Activated gamma-delta T cell treated with anti-CD3 and anti-CD28 coated beads, Interleukin-2, amount 50 U/mL, for 16 hours (primary cell): Measurements from ENCODE around the gene TUBGCP3.
"Not testable (repeated sequence)": the region's sequence is repeated elsewhere in the genome, so short reads cannot be mapped to it uniquely, and the experiment has no call there.

Experiments
- DNase-seq: peaks from one replicate; pipeline ENCODE4 v3.0.0-alpha.2; 2020; ENCODE audit warnings: low read depth

TUBGCP3 gene

GRCh38 chr13:112587764-112588489 lies at the start of gene TUBGCP3:
Gene TUBGCP3 (minus strand): TSS chr13:112588153. CDS start chr13:112587980, 173 bp downstream.
- DNase-seq, result peak; percentile 53

- DNase-seq, result no peak
Observed at GRCh38 chr13:112637017-112637801, 49.3 kb upstream of the TUBGCP3 start.

- DNase-seq, result no peak
Observed at GRCh38 chr13:112636401-112636975, 48.5 kb upstream of the TUBGCP3 start.

GRCh38 chr13:112635323-112635722 lies 47.4 kb upstream of the TUBGCP3 start:
- no peak for DNase-seq

GRCh38 chr13:112634102-112634501 lies 46.1 kb upstream of the TUBGCP3 start:
- DNase-seq, result no peak

GRCh38 chr13:112630226-112630625 lies 42.3 kb upstream of the TUBGCP3 start:
- not testable (repeated sequence) for DNase-seq

- DNase-seq, result no peak
Observed at GRCh38 chr13:112629161-112629560, 41.2 kb upstream of the TUBGCP3 start.

- DNase-seq, result not testable (repeated sequence)
Observed at GRCh38 chr13:112627613-112628012, 39.7 kb upstream of the TUBGCP3 start.

GRCh38 chr13:112627161-112627560 lies 39.2 kb upstream of the TUBGCP3 start:
- DNase-seq, result no peak

GRCh38 chr13:112626761-112627160 lies 38.8 kb upstream of the TUBGCP3 start:
- DNase-seq, result no peak

- DNase-seq, result no peak
Observed at GRCh38 chr13:112626124-112626523, 38.2 kb upstream of the TUBGCP3 start.

- no peak for DNase-seq
Observed at GRCh38 chr13:112625698-112626097, 37.7 kb upstream of the TUBGCP3 start.

GRCh38 chr13:112624602-112625430 lies 36.9 kb upstream of the TUBGCP3 start:
- DNase-seq, result no peak

- DNase-seq, result no peak
Observed at GRCh38 chr13:112624040-112624439, 36.1 kb upstream of the TUBGCP3 start.

- DNase-seq, result no peak
Observed at GRCh38 chr13:112623051-112623711, 35.2 kb upstream of the TUBGCP3 start.

GRCh38 chr13:112622375-112622774 lies 34.4 kb upstream of the TUBGCP3 start:
- no peak for DNase-seq

- no peak for DNase-seq
Observed at GRCh38 chr13:112619730-112620631, 32.0 kb upstream of the TUBGCP3 start.

GRCh38 chr13:112618501-112618900 lies 30.5 kb upstream of the TUBGCP3 start:
- DNase-seq, result no peak

GRCh38 chr13:112617754-112618375 lies 29.9 kb upstream of the TUBGCP3 start:
- no peak for DNase-seq
